Measurements from ENCODE around the gene ANKRD62. TPM values are rescaled to one million over a fixed set of nuclear protein-coding genes. Genes with fewer than 3 reads are reported as not detected.

ANKRD62 gene
- total and polyA plus RNA-seq, 9 of the 15 experiments (the other 6 are each of a cell fraction or from before 2014, with no cell fraction given): 0.16 to 1.1 (median 0.45) TPM; not detected in 1

DNA sequence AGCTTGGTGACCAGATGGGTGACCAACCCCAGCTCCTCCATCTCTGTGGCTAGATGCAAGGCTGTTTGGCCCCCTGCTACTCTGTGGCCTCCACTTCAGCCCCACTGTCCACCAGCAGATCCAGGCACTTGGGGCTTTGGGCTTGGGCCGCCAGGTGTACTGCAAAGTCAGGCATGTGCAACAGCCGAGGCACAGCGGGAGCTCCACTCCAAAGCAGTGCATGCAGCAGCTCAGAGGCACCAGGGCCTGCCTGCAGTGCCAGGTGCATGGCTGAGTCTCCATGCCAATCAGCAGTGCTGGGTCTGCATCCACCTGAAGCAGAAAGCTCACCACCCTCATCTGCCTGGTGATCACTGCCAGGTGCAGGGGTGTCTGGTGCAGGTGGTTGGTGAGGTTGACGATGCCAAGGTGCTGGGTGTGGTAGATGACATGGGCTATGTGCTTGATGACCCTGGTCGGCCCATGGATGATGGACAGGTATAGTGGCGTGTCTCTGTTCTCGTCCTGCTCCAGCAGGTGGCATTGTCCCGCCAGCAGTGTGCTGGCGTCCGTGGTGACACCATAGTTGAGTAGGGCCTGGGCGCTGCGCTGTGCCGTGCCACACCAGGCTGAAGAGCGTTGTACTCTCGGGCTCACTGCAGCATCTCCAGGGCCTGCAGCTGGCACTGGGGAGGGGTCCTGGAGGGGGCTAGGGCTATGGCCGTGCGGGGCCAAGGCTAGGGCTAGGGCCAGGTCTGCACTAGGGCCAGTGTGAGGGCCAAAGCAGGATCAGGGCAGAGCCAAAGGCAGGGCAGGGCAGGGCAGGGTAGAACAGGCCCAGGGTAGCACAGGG, 1.0 kb upstream of the ANKRD62 start (continued):
- TF ChIP-seq SP2 (IDR thresholded peaks at IDR 0.05; ENCODE audit: extremely low read depth, low read depth, low read length, poor library complexity, severe bottlenecking): no peak

DNA sequence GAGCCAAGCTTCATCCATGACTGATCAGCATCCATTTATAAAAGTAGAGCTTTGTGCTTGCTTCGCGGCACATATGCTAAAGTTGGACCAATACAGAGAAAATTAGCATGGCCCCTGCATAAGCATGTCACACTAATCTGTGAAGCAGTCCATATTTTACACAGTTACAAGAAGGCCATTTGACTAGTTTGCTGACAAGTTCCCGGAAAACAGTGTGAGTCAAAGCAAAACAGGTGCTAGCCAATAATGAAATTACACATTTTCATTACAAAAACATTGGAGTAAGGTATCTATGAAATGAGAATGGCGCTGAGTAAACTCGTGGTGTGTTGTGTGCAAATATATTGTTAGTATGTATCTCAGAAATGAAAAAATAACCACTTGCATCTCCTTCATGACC, 4.7 kb downstream of the ANKRD62 start:
- Histone ChIP-seq H3K27ac (ENCODE audit: extremely low read depth, low read depth, low read length) (no peak overlapping the region), H3K9me3 (replicated peaks; ENCODE audit: control insufficient read depth, insufficient read depth, low read depth, low read length) (no peaks in the 10 kb centered on the region), H3K9ac (ENCODE audit: insufficient read depth in 1 of 2, low read depth in 2 of 2, low read length in 2 of 2) (no peak overlapping the region), H4K20me1 (replicated peaks; ENCODE audit: control insufficient read depth, insufficient read depth, low read length) (no peaks in the 10 kb centered on the region), H3K27me3 (ENCODE audit: control insufficient read depth in 2 of 2, insufficient read depth in 2 of 2, low read length in 2 of 2) (peaks cover 5 to 7% of the 10 kb centered on the region in 2 experiments; a peak in 4 of 5 replicates), H3K36me3 (ENCODE audit: control insufficient read depth, insufficient read depth, low read length) (no peaks in the 10 kb centered on the region), H3K9me1 (ENCODE audit: control insufficient read depth, insufficient read depth, low read length) (no peaks in the 10 kb centered on the region), H2AFZ (ENCODE audit: low read depth, low read length) (no peak overlapping the region), H3K4me2 (ENCODE audit: insufficient read depth, low read length) (no peak overlapping the region), H3K79me2 (ENCODE audit: control insufficient read depth, insufficient read depth, low read length) (no peaks in the 10 kb centered on the region), H3K4me3 (no peak overlapping the region), H3K4me1 (replicated peaks in 1 of 2; ENCODE audit: control insufficient read depth in 2 of 2, insufficient read depth in 2 of 2, low read length in 2 of 2) (no peaks in the 10 kb centered on the region)
- WGBS (ENCODE audit: insufficient coverage, low coverage, missing lambda C conversion rate): 3% methylated on average over 5 of the region's 5 CpGs
- BruUV-seq (replicated peaks): no TSS peak
- TF ChIP-seq CBX1 (IDR thresholded peaks at IDR 0.05; ENCODE audit: low read depth) (no peak), LCOR (CRISPR knock-in tag; IDR thresholded peaks at IDR 0.05) (no peak), PPARD (CRISPR knock-in tag; IDR thresholded peaks at IDR 0.05) (no peak), GABPB1 (CRISPR knock-in tag; IDR thresholded peaks at IDR 0.05) (no peak)
- TF ChIP-seq, protein P1, sequence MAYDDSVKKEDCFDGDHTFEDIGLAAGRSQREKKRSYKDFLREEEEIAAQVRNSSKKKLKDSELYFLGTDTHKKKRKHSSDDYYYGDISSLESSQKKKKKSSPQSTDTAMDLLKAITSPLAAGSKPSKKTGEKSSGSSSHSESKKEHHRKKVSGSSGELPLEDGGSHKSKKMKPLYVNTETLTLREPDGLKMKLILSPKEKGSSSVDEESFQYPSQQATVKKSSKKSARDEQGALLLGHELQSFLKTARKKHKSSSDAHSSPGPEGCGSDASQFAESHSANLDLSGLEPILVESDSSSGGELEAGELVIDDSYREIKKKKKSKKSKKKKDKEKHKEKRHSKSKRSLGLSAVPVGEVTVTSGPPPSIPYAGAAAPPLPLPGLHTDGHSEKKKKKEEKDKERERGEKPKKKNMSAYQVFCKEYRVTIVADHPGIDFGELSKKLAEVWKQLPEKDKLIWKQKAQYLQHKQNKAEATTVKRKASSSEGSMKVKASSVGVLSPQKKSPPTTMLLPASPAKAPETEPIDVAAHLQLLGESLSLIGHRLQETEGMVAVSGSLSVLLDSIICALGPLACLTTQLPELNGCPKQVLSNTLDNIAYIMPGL (CRISPR knock-in tag; IDR thresholded peaks at IDR 0.05): no peak
- TF ChIP-seq, protein P2, sequence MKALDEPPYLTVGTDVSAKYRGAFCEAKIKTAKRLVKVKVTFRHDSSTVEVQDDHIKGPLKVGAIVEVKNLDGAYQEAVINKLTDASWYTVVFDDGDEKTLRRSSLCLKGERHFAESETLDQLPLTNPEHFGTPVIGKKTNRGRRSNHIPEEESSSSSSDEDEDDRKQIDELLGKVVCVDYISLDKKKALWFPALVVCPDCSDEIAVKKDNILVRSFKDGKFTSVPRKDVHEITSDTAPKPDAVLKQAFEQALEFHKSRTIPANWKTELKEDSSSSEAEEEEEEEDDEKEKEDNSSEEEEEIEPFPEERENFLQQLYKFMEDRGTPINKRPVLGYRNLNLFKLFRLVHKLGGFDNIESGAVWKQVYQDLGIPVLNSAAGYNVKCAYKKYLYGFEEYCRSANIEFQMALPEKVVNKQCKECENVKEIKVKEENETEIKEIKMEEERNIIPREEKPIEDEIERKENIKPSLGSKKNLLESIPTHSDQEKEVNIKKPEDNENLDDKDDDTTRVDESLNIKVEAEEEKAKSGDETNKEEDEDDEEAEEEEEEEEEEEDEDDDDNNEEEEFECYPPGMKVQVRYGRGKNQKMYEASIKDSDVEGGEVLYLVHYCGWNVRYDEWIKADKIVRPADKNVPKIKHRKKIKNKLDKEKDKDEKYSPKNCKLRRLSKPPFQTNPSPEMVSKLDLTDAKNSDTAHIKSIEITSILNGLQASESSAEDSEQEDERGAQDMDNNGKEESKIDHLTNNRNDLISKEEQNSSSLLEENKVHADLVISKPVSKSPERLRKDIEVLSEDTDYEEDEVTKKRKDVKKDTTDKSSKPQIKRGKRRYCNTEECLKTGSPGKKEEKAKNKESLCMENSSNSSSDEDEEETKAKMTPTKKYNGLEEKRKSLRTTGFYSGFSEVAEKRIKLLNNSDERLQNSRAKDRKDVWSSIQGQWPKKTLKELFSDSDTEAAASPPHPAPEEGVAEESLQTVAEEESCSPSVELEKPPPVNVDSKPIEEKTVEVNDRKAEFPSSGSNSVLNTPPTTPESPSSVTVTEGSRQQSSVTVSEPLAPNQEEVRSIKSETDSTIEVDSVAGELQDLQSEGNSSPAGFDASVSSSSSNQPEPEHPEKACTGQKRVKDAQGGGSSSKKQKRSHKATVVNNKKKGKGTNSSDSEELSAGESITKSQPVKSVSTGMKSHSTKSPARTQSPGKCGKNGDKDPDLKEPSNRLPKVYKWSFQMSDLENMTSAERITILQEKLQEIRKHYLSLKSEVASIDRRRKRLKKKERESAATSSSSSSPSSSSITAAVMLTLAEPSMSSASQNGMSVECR (CRISPR knock-in tag; IDR thresholded peaks at IDR 0.05): no peak
- ChIA-PET POLR2A (interaction anchor here (0.5 to 1.1 kb wide), 2 partner anchors 15 to 255 kb away, joined by 3 read pairs; no protein-coding TSS in a partner anchor), CTCF (ENCODE audit: low intra/inter-chr PET ratio) (no interaction called here)
- DNase-seq (ENCODE audit: extremely low read depth in 1 of 4, low spot score in 3 of 4): no peak
- in situ Hi-C loops (cut with MboI) (loop anchor here (5.0 kb wide), 1 partner anchor 134 kb away; no protein-coding TSS in a partner anchor), intact Hi-C loops (cut with micrococcal nuclease) (no loop called here)
- ATAC-seq: no peak
- no peak for FAIRE-seq

Measured in K562 (cell line).